Mucosa of rectum (tissue), 2 donors: ENCODE data around the gene TGFBR3.
A peak's percentile ranks its signal among the peaks of the same experiment; 100 is the strongest.

Experiments
- H3K27ac ChIP-seq, 2 donors: one replicate each; pipeline ENCODE4 v1.7.0; 2013; ENCODE audit warnings: inconsistent platforms in 2 of 2, low read depth in 2 of 2, low read length in 2 of 2
- H3K27me3 ChIP-seq, 2 donors: one replicate each; pipeline ENCODE4 v1.7.0; 2013; ENCODE audit warnings: low read length in 2 of 2; ENCODE audit not compliant: control insufficient read depth in 2 of 2, insufficient read depth in 2 of 2
- H3K36me3 ChIP-seq, 2 donors: one replicate each; pipeline ENCODE4 v1.7.0; 2013; ENCODE audit warnings: low read length in 2 of 2; ENCODE audit not compliant: control insufficient read depth in 2 of 2, insufficient read depth in 2 of 2
- H3K4me1 ChIP-seq, 2 donors: one replicate each; pipeline ENCODE4 v1.7.0; 2013; ENCODE audit warnings: low read length in 2 of 2, mild to moderate bottlenecking in 1 of 2; ENCODE audit not compliant: control insufficient read depth in 2 of 2, insufficient read depth in 2 of 2
- H3K4me3 ChIP-seq, 2 donors: one replicate each; pipeline ENCODE4 v1.7.0; 2013; ENCODE audit warnings: low read length in 2 of 2
- H3K9ac ChIP-seq, 2 donors: one replicate each; pipeline ENCODE4 v1.7.0; 2013; ENCODE audit warnings: low read length in 2 of 2, low read depth in 1 of 2, mild to moderate bottlenecking in 1 of 2
- H3K9me3 ChIP-seq, 2 donors: one replicate each; pipeline ENCODE4 v1.7.0; 2013; ENCODE audit warnings: low read length in 2 of 2; ENCODE audit not compliant: control insufficient read depth in 2 of 2
- donor health status: healthy.
- donor health status: Normal muscosa, but diverticular disease.

TGFBR3 gene

DNA sequence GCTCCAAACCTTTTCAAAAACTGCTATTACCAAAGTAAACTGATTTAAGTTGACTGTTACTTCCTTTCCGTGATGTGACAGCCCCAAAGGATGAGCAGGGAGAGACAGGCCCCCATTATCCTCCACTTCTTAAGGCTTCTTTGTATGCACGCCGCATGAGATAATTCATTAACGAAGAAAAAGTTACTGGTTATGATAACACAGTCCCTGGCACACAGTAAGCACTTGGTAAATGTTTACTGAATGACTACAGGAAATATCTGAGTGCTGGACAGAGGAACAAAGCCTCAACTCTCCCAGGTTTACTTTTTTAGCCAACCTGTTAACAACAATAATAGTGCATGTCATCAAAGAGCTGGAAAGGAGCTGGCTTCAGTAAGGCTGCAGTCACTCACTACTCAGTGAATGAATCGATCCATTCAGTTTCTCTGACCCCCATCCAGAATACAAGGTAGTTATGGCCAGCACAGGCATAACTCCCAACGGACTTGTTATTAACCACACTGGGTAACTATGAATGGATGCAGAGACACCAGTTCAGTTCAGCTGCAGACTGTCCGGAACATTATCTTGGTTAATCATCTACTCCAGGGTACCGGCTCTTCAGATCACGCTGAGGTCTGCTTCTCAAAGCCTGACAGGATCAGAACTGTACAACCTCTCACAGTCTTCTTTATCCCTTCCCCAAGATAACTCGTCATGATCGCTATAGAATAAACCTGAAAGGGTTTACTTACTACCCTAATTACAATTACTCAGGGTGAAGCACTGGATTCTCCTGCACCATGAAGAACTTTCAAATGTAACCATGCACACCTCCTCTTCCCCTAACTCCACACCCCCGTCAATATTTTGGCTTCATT lies 58.3 kb downstream of the TGFBR3 start:
- peaks cover 17 to 35% of the 10 kb centered on the region in 2 donors for H3K4me1 ChIP-seq
- H3K4me3 ChIP-seq: no peak overlapping the region
- no peaks in the 10 kb centered on the region for H3K9me3 ChIP-seq
- H3K27me3 ChIP-seq: no peaks in the 10 kb centered on the region
- no peaks in the 10 kb centered on the region for H3K36me3 ChIP-seq
- peak overlapping the region; percentile 56 to 60 for H3K27ac ChIP-seq
- no peak overlapping the region for H3K9ac ChIP-seq

DNA sequence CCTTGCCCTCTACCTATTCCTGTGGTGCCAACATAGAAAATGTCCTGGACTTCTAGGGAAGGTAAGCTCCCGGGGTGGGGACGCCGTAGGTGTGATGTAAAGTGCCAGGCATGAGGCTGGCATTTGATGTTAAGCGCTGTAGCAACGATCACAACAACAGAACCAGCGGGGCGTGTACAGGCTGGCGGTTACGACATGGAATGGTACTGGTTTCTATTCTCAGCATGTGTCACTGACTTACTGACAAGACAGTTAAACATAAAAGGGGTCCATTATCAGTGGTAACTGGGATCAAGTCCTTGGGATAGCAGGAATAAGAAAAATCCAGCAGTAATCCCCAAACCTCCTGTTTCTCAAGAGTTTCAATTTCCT lies 58.9 kb downstream of the TGFBR3 start:
- no peaks in the 10 kb centered on the region for H3K36me3 ChIP-seq
- H3K27ac ChIP-seq: peak overlapping the region; percentile 56 to 60
- peaks cover 17 to 35% of the 10 kb centered on the region in 2 donors for H3K4me1 ChIP-seq
- no peaks in the 10 kb centered on the region for H3K27me3 ChIP-seq
- H3K4me3 ChIP-seq: no peak overlapping the region
- no peak overlapping the region for H3K9ac ChIP-seq
- H3K9me3 ChIP-seq: no peaks in the 10 kb centered on the region

DNA sequence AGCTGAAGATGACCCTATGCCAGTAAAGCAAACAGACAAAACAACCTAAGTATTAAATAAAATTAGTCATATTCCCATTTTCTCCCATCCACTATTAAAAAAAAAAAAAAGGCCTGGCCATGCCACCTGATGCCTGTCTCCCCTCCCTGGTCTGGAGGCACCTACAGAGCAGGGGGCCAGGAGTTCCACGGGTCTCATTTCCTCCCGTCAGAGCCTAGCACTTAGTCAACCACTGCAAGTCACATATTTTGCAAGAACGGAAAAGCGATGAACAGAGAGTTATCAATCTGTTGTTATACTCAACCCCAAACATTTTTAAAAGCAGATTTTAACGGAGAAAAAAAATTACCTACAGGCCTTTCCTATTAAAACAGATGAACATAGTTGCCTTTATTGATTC lies 59.3 kb downstream of the TGFBR3 start:
- no peaks in the 10 kb centered on the region for H3K9me3 ChIP-seq
- no peak overlapping the region for H3K4me3 ChIP-seq
- H3K4me1 ChIP-seq: peaks cover 17 to 35% of the 10 kb centered on the region in 2 donors
- H3K36me3 ChIP-seq: no peaks in the 10 kb centered on the region
- no peak overlapping the region for H3K9ac ChIP-seq
- no peaks in the 10 kb centered on the region for H3K27me3 ChIP-seq
- H3K27ac ChIP-seq: no peak overlapping the region

DNA sequence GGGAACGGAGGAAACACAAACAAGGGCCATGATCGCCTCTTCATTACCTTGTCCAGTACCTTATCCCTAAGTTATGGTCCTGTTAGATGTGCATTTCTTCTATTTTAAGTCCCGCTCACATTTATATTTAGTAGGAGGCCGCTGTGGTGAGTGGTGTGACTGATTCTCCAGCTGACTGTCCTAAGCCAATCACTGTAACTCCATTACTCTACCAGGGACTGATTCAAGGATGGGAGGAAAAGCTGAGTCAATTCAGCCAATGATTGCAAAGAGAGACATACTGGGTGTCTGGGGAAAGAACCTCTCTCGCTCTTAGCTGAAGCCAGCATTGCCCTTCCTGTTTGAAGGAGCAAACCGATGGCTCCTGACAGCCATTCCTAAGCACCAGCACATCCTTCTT lies 59.7 kb downstream of the TGFBR3 start:
- Histone ChIP-seq H3K36me3 (no peaks in the 10 kb centered on the region), H3K9me3 (no peaks in the 10 kb centered on the region), H3K4me1 (peaks cover 17 to 32% of the 10 kb centered on the region in 2 donors), H3K27ac (no peak overlapping the region), H3K9ac (no peak overlapping the region), H3K4me3 (no peak overlapping the region), H3K27me3 (no peaks in the 10 kb centered on the region)

DNA sequence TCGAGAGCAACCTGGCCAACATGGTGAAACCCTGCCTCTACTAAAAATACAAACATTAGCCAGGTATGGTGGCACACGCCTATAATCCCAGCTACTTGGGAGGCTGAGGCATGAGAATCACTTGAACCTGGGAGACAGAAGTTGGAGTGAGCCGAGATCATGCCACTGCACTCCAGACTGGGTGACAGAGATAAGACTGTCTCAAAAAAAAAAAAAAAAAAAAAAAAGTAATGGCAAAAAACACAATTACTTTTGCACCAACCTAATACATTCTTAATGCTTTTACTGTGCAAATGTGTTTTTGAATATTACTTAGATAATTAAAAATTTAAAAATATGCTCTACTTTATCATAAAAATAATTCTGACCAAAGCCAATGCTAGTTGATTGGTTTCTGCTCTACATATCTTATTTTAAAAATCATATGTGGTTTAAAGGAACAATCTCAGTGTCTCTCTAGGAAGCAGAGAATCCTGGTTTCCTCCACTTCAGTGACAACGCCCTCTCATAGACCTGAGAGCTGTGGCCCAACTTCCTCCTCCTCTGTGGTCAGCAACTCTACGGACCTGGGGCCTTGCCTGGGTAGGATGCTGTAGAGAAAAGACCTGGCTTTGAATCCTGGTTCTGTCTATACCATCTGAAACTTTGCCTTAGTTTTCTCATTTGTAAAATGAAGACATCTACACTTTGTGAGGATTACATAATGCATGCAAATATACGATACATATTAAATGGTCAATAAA lies 64.7 kb downstream of the TGFBR3 start:
- no peaks in the 10 kb centered on the region for H3K36me3 ChIP-seq
- H3K9me3 ChIP-seq: no peaks in the 10 kb centered on the region
- no peaks in the 10 kb centered on the region for H3K27me3 ChIP-seq
- peaks cover 5 to 8% of the 10 kb centered on the region in 2 donors for H3K4me1 ChIP-seq
- H3K27ac ChIP-seq: no peak overlapping the region
- H3K4me3 ChIP-seq: no peak overlapping the region
- H3K9ac ChIP-seq: no peak overlapping the region

DNA sequence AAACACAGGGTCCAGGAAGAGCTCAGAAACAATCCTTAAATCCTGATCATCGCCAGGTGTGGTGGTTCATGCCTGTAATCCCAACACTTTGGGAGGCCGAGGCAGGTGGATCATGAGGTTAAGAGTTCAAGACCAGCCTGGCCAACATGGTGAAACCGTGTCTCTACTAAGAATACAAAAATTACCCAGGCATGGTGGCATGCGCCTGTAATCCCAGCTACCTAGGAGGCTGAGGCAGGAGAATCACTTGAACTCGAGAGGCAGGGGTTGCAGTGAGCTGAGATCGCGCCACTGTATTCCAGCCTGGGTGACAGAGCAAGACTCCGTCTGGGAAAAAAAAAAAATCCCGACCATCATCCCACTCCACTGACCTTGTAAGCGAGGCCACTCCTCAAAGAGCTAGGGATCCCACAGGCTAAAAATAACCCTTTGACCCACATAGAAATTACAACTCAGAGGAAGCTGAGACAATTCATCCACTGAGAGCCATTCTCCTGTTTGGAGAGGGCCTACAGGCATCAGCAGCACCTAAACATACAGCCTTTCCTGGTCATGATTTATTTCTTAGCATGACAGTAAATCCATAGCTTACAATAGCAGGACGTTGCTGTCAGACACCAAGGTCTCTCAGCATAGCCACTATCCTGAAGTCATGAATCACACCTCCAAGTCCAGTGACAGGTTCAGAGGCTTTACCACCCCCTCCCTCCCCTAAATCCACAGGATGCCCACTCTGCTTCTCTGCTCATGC lies 66.7 kb downstream of the TGFBR3 start:
- Histone ChIP-seq H3K4me1 (peaks cover 5 to 10% of the 10 kb centered on the region in 2 donors), H3K27ac (no peak overlapping the region), H3K27me3 (no peaks in the 10 kb centered on the region), H3K9ac (peak overlapping the region in 1 of 2 donors; percentile 1), H3K4me3 (no peak overlapping the region), H3K36me3 (no peaks in the 10 kb centered on the region), H3K9me3 (no peaks in the 10 kb centered on the region)

DNA sequence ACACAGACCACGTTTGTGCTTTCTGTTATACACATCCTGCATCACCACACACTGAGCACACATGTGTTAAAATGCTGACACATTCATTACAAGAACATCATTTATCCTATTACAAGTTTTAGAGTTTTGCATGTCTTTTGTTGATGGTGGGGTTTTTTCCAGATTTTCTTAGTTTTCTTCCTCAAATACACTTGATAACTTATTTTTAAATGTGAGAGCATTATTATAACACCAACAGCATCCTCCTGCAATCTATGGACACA lies 67.3 kb downstream of the TGFBR3 start:
- Histone ChIP-seq H3K27me3 (no peaks in the 10 kb centered on the region), H3K27ac (peak overlapping the region in 1 of 2 donors; percentile 27), H3K9ac (no peak overlapping the region), H3K4me3 (no peak overlapping the region), H3K36me3 (no peaks in the 10 kb centered on the region), H3K4me1 (peaks cover 5 to 10% of the 10 kb centered on the region in 2 donors), H3K9me3 (no peaks in the 10 kb centered on the region)

DNA sequence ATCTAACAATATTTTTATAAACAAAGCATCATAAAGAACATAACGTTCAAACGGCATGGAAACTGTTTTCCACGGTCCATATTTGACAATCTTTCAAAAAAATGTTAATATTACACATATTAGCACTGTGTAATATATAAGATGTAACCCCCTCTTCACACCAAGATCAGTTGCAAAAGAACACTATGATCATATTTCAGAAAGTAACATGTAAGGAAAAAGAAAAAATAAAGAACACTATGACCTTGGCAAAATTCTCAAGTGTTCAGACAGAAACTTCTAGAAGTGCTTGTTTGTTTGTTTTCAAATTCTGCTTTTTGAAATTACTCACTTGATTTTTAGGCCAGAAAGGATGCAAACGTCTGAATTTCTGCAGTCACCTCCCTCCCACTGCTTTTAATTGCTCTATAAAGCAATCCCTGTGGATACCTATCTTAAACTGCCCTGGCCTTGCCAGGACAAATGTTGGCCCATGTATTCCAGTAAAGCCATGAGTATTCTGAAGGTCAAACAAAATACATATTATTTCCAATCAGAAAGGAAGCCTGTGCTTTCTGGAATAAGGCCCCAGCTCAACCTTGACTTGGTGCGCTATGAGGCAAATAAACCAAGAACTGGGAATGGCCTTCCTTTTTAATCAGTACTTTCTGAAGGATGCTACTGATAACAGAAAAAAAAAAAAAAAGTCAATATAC lies 68.6 kb downstream of the TGFBR3 start:
- Histone ChIP-seq H3K9me3 (no peaks in the 10 kb centered on the region), H3K9ac (no peak overlapping the region), H3K27me3 (no peaks in the 10 kb centered on the region), H3K4me3 (no peak overlapping the region), H3K27ac (no peak overlapping the region), H3K36me3 (no peaks in the 10 kb centered on the region), H3K4me1 (peaks cover 5 to 10% of the 10 kb centered on the region in 2 donors)

DNA sequence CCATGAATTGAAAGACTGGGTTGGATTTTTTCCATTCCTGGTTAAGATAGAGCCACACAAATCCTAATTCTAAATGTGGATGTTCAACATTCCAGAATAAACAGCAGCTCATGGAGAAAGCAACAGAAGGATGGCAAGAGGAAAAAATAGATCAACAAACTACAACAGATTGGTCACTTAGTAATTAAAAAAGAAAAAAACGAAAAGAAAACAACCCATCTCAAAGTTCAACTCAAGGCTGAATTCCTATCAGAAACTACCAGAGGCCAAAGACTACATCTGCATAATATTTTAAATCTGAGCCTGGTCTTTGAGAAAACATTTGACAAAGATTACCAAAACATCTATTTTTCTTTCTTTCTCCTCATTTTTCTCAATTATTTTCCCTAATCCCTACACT lies 69.9 kb downstream of the TGFBR3 start:
- no peak overlapping the region for H3K27ac ChIP-seq
- no peak overlapping the region for H3K4me3 ChIP-seq
- H3K9me3 ChIP-seq: no peaks in the 10 kb centered on the region
- no peaks in the 10 kb centered on the region for H3K36me3 ChIP-seq
- no peaks in the 10 kb centered on the region for H3K27me3 ChIP-seq
- peaks cover 5 to 10% of the 10 kb centered on the region in 2 donors for H3K4me1 ChIP-seq
- no peak overlapping the region for H3K9ac ChIP-seq
